ENCODE results near the gene GGA2.
A peak's percentile ranks its signal among the peaks of the same experiment; 100 is the strongest.
"Not testable (repeated sequence)": the region's sequence is repeated elsewhere in the genome, so short reads cannot be mapped to it uniquely, and the experiment has no call there.

Gene GGA2

DNA sequence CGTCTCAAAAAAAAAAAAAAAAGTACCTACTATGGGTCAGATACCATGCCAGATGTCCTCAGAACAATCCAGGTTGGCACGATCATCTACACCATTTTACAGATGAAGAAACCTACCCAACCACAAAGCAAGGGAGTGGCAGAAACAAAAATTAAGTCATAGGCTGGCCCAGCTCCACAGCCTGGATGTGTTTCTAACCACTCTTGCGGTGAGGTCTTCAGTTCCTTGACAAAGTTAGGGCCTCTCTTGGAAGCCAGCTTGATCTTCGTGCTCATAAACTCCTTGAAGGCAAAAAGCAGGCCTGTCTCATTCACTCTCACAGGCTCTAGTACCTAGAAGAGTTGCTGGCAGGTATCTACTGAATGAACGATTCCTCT lies 6.2 kb downstream of the GGA2 start:
- DNase-seq (ENCODE audit: low read depth): no peak

GRCh38 chr16:23502466-23502865 lies 7.8 kb downstream of the GGA2 start:
- DNase-seq (ENCODE audit: low read depth): no peak

- DNase-seq (ENCODE audit: low read depth): no peak
These were observed 9.0 kb downstream of the GGA2 start for GRCh38 chr16:23501291-23501690.

DNA sequence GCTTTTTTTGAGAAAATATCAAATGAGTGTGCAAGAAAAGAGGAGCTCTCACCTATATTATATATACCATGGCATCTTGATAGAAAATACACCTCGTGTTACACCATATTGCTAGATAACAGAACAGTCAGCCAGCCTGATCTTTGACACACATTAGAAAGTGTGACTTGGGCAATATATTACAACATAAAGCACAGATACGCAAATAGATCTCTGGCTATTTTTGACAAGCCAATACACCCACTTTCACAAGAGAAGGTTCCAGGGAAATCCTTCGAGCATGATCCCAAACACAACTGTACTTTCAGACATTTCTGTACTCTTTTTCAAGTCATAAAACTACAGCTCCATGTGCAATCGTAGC lies 9.4 kb downstream of the GGA2 start:
- DNase-seq (ENCODE audit: low read depth): no peak

- no peak for DNase-seq (ENCODE audit: low read depth)
These were observed 10.0 kb downstream of the GGA2 start for GRCh38 chr16:23500212-23500861.

- DNase-seq (ENCODE audit: low read depth): no peak
These were observed 10.5 kb downstream of the GGA2 start for GRCh38 chr16:23499801-23500200.

DNA sequence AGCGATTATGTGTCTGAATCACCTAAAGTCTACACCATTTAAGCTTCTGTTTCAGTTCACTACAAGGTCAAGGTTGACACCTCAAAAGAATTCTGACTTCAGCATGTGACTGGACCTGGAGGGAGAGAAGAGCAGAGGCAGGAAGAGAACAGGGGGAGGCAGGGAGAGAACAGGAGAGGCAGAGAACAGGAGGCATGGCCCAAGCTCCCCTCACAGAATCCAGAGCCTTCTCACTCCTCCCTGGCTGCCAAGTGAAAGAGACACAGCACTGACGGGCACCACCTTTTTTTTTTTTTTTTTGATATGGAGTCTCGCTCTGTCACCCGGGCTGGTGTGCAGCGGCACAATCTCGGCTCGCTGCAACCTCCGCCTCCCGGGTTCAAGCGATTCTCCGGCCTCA lies 11.4 kb downstream of the GGA2 start:
- no peak for DNase-seq (ENCODE audit: low read depth)

GRCh38 chr16:23497543-23497868 lies 12.8 kb downstream of the GGA2 start:
- no peak for DNase-seq (ENCODE audit: low read depth)

DNA sequence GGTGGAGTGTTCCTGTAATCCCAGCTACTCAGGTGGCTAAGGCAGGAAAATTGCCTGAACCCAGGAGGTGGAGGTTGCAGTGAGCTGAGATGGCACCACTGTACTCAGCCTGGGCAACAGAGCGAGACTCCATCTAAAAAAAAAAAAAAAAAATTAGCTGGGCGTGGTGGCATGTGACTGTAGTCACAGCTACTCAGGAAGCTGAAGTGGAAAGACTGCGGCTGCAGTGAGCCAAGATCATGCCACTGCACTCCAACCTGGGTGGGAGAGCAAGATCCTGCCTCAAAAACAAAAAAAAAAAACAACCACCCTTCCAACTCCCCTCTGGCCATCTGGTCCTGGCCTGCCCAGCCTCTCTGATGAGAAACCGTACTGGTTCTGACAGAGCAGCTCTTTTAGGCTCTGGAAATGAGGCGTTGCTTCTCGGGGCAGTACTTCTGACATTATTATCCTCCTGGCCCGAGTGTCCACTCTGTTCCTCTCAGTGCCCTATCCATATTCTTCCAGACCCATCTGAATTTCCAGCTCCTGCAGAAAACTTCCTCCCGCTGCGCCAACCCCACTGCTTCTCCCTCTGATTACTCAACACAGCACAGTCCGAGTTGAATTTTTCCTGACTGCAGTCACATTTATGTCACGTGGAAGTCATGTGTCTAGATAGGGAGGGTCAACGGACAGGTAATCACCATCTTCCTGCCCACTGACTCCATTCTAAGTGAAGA lies 13.3 kb downstream of the GGA2 start:
- no peak for DNase-seq (ENCODE audit: low read depth)

- DNase-seq (ENCODE audit: low read depth): no peak
These were observed 14.6 kb downstream of the GGA2 start for GRCh38 chr16:23495671-23496070.

- DNase-seq (ENCODE audit: low read depth): no peak
These were observed 16.1 kb downstream of the GGA2 start for GRCh38 chr16:23494188-23494587.

GRCh38 chr16:23491490-23492391 lies 18.6 kb downstream of the GGA2 start:
- DNase-seq (ENCODE audit: low read depth): no peak

DNA sequence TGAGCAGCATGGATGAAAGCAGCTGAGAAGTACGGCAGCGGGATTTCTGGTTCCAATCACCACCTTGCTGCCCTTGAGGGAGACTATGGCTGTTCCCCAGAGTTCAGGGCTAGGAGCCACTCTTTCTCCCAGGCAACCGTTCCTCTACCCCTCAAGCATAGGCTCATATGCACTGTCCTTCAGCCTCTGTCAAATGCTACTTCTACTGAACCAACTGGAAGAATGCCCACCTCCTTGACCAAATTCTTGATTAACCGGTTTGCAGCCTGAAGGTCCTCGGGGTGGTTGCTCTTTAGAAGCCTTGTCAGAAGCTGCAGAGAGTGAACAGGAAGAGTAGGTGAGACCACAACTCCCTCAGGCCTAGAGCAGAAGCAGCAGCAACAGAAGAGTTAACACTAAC lies 23.8 kb downstream of the GGA2 start:
- DNase-seq (ENCODE audit: low read depth): no peak

GRCh38 chr16:23485841-23486240 lies 24.5 kb downstream of the GGA2 start:
- DNase-seq (ENCODE audit: low read depth): no peak

GRCh38 chr16:23485257-23485614 lies 25.1 kb downstream of the GGA2 start:
- DNase-seq (ENCODE audit: low read depth): no peak

DNA sequence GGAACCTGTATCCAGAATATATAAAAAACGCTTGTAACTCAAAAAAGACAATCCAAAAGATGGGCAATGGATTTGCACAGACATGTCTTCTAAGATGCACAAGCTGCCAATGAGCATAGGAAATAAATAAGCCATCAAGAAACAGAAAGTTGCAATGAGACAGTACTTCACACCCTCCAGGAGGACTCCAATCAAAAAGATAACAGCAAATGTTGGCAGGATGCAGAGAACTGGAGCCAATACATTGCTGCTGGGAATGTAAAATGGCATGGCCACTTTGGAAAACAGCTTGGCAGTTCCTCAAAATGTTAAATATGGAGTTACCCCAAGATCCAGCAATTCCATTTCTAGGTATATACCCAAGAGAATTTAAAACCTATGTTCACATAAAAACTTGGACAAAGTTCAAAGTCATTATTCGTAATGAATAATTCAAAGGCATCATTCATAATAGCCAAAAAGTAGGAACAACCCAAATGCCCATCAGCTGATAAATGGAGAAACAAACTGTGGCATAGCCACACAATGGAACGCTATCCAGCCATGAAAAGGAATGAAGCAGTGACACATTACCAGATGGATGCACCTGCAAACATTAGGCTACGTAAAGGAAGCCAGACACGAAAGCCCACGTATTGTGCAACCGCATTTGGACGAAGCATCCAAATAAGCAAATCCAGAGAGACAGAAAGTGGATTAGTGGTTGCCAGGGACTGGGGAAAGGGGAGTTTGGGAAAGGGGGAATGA lies 25.6 kb downstream of the GGA2 start:
- DNase-seq (ENCODE audit: low read depth): no peak

GRCh38 chr16:23483492-23483891 lies 26.8 kb downstream of the GGA2 start:
- DNase-seq (ENCODE audit: low read depth): not testable (repeated sequence)

DNA sequence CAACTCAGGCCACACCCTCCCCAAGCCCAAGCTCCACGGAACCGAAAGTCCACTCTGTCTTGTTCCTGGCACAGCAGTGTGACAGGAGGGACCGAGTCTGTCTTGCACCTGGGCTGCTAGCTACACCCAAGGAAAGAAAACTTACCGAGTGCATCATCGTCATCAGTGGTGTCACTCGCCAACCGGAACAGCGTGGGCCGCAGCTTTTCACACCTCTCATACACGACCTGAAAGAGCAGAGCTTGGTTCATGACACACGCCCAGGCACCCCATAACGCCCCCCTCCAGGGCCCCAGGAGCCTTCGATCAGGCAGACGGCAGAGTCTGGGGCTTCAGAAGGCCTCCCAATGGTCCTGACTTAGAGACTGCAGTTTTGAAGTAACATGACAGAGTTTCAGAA lies 27.5 kb downstream of the GGA2 start:
- peak; percentile 23 for DNase-seq (ENCODE audit: low read depth)

DNA sequence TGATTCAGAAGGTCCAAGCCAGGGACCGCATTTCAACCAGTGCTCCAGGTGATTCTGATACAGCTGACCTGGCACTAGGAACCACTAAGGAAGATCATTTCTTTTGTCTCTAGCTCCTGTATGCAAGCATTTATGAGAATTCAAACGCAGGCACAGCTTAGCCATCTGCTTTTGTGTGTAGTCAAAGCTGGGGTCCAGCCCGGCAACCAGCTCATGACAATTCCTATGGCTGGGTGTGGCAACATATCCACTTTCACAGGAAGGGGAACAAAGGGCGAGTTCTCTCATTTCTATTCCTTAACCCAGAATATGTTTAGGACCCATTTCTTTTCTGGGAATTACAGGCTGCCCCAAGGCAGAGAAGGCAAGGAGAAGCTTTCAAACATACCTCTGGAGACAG lies 30.0 kb downstream of the GGA2 start:
- no peak for DNase-seq (ENCODE audit: low read depth)

DNA sequence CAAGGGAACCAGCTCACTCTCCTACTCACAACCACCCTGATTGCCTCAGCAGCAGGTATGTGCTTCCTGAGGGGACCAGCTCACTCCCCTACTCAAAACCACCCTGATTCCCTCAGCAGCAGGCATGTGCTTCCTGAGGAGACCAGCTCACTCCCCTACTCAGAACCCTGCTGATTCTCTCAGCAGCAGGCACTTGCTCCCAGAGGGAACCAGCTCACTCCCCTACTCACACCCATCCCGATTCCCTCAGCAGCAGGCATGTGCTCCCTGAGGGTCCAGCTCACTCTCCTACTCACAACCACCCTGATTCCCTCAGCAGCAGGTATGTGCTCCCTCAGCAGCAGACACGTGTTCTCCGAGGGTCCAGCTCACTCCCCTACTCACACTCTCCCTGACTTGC lies 31.2 kb downstream of the GGA2 start:
- DNase-seq (ENCODE audit: low read depth): no peak

DNA sequence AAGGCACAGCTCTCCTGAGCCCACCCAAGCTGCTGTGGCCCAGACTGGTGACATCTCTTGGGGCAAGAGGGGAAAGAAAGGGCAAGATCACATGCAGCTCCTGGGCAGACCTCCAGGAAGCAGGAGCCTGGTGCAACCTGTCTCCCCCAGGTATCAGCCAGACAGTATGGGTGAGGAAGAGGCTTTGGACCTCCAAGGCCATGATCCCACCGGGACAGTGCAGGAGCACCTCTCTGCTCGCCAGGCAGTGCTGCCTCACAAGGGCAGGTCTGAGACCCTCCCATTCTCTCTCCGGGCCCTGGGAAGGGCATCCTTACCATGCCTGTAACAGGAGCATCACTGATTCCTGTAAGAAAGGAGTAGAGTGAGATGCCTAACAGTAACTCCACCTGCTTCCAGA lies 31.7 kb downstream of the GGA2 start:
- DNase-seq (ENCODE audit: low read depth): no peak

- no peak for DNase-seq (ENCODE audit: low read depth)
These were observed 34.0 kb downstream of the GGA2 start for GRCh38 chr16:23476289-23476688.

- DNase-seq (ENCODE audit: low read depth): no peak
These were observed 40.5 kb downstream of the GGA2 start for GRCh38 chr16:23469814-23470213.
